ENCODE measurements around the gene CD59.
"Not testable (repeated sequence)": the region's sequence is repeated elsewhere in the genome, so short reads cannot be mapped to it uniquely, and the experiment has no call there.

Gene CD59

GRCh38 chr11:33694346-33695050 lies 41.7 kb downstream of the CD59 start:
- DNase-seq (ENCODE audit: low spot score), result peak; percentile 22

GRCh38 chr11:33692541-33692940 lies 43.7 kb downstream of the CD59 start:
- DNase-seq (ENCODE audit: low spot score), result no peak

- peak; percentile 99 for DNase-seq (ENCODE audit: low spot score)
Measured at GRCh38 chr11:33692013-33692504, 44.2 kb downstream of the CD59 start.

GRCh38 chr11:33691066-33691864 lies 45.0 kb downstream of the CD59 start:
- DNase-seq (ENCODE audit: low spot score), result no peak

- DNase-seq (ENCODE audit: low spot score), result peak; percentile 100
Measured at GRCh38 chr11:33690290-33691065, 45.7 kb downstream of the CD59 start.

- no peak for DNase-seq (ENCODE audit: low spot score)
Measured at GRCh38 chr11:33689501-33689900, 46.7 kb downstream of the CD59 start.

GRCh38 chr11:33689085-33689484 lies 47.1 kb downstream of the CD59 start:
- DNase-seq (ENCODE audit: low spot score), result peak; percentile 87

GRCh38 chr11:33687733-33688479 lies 48.3 kb downstream of the CD59 start:
- peak; percentile 68 for DNase-seq (ENCODE audit: low spot score)

- no peak for DNase-seq (ENCODE audit: low spot score)
Measured at GRCh38 chr11:33685082-33685481, 51.1 kb downstream of the CD59 start.

GRCh38 chr11:33684003-33684706 lies 52.1 kb downstream of the CD59 start:
- no peak for DNase-seq (ENCODE audit: low spot score)

- DNase-seq (ENCODE audit: low spot score), result no peak
Measured at GRCh38 chr11:33682446-33682845, 53.8 kb downstream of the CD59 start.

- DNase-seq (ENCODE audit: low spot score), result no peak
Measured at GRCh38 chr11:33682019-33682418, 54.2 kb downstream of the CD59 start.

GRCh38 chr11:33678616-33679015 lies 57.6 kb downstream of the CD59 start:
- DNase-seq (ENCODE audit: low spot score), result not testable (repeated sequence)

- DNase-seq (ENCODE audit: low spot score), result peak; percentile 50
Measured at GRCh38 chr11:33674035-33674814, 62.0 kb downstream of the CD59 start.

- no peak for DNase-seq (ENCODE audit: low spot score)
Measured at GRCh38 chr11:33672273-33672672, 64.0 kb downstream of the CD59 start.

- DNase-seq (ENCODE audit: low spot score), result peak; percentile 44
Measured at GRCh38 chr11:33670250-33671011, 65.8 kb downstream of the CD59 start.

- no peak for DNase-seq (ENCODE audit: low spot score)
Measured at GRCh38 chr11:33669598-33670249, 66.5 kb downstream of the CD59 start.

- DNase-seq (ENCODE audit: low spot score), result no peak
Measured at GRCh38 chr11:33668951-33669596, 67.1 kb downstream of the CD59 start.

- DNase-seq (ENCODE audit: low spot score), result no peak
Measured at GRCh38 chr11:33668468-33668825, 67.8 kb downstream of the CD59 start.

Data from kidney tubule cell (primary cell).